Uterus (tissue), 4 donors: ENCODE results near the gene RPL36. TPM values are rescaled to one million over a fixed set of nuclear protein-coding genes. Genes with fewer than 3 reads are reported as not detected.

Source experiments
- DNase-seq, 2 donors: peaks; one replicate each; pipeline ENCODE4 v3.0.0-alpha.2; 2019 to 2020
- H3K27ac ChIP-seq, 2 donors: fragments of 200-600 bp; sonication (generic); 1 replicate in 1 of 2; 2 replicates in 1 of 2; pipeline ENCODE4 v1.5.1; 2016 to 2018
- H3K27me3 ChIP-seq, 2 donors: fragments of 200-600 bp; sonication (generic); one replicate each; pipeline ENCODE4 v1.5.1; 2018 to 2019; ENCODE audit warnings: control low read depth in 1 of 2
- H3K36me3 ChIP-seq, 2 donors: fragments of 200-600 bp; sonication (generic); one replicate each; pipeline ENCODE4 v1.5.1; 2019; ENCODE audit warnings: control low read depth in 1 of 2
- H3K4me1 ChIP-seq, 2 donors: fragments of 200-600 bp; sonication (generic); one replicate each; pipeline ENCODE4 v1.5.1; 2018 to 2019; ENCODE audit warnings: control low read depth in 1 of 2
- H3K4me3 ChIP-seq, 2 donors: fragments of 200-600 bp; sonication (generic); 1 replicate in 1 of 2; 2 replicates in 1 of 2; pipeline ENCODE4 v1.5.1; 2018 to 2019; ENCODE audit warnings: mild to moderate bottlenecking in 1 of 2
- H3K9me3 ChIP-seq, 2 donors: fragments of 200-600 bp; sonication (generic); one replicate each; pipeline ENCODE4 v1.5.1; 2019; ENCODE audit warnings: control low read depth in 1 of 2
- POLR2A ChIP-seq, 2 donors: fragments of 450-650 bp; IDR thresholded peaks; one replicate each; pipeline ENCODE4 v1.6.1; 2016; ENCODE audit warnings: antibody characterized with exemption in 2 of 2, mild to moderate bottlenecking in 1 of 2, moderate library complexity in 1 of 2
- intact Hi-C: fragments of 100-400 bp; cut with DNase I; formaldehyde crosslinking; loops from one replicate; pipeline ENCODE4 v1.15.1; 2023; ENCODE audit warnings: low total_unique reads
- total RNA-seq, 4 donors: library from RNA; depleted of rRNA in 3 of 4; stranded (reverse); fragments of >200 nt in 3 of 4; gene quantifications; one replicate each; pipeline versions ENCODE4 v1.1.0 to v1.2.4, GENCODE V29; 2014 to 2023
- TF ChIP-seq, protein P1 (sequence below), 4 experiments: fragments of 200-600 bp in 2 of 4; fragments of 450-650 bp in 2 of 4; sonication (generic) in 2 of 4; IDR thresholded peaks; one replicate each; pipeline ENCODE4 v1.5.1; 2016 to 2019; ENCODE audit warnings: antibody characterized with exemption in 4 of 4, mild to moderate bottlenecking in 2 of 4, moderate library complexity in 1 of 4
- donor health status: DM: yes; HTN: yes; CAD: no.

Gene RPL36
- total RNA-seq, 4 donors from 2014 or later = 269 to 1,645 (median 565) TPM

GRCh38 chr19:5703819-5704818 is 14.0 kb downstream of the RPL36 start:
- Histone ChIP-seq H3K4me1 (no peaks in the 10 kb centered on the region), H3K27ac (no peak overlapping the region), H3K27me3 (no peaks in the 10 kb centered on the region), H3K9me3 (no peaks in the 10 kb centered on the region), H3K4me3 (no peak overlapping the region), H3K36me3 (no peaks in the 10 kb centered on the region)
- TF ChIP-seq POLR2A (IDR thresholded peaks at IDR 0.05) = no peak
- TF ChIP-seq, protein P1, sequence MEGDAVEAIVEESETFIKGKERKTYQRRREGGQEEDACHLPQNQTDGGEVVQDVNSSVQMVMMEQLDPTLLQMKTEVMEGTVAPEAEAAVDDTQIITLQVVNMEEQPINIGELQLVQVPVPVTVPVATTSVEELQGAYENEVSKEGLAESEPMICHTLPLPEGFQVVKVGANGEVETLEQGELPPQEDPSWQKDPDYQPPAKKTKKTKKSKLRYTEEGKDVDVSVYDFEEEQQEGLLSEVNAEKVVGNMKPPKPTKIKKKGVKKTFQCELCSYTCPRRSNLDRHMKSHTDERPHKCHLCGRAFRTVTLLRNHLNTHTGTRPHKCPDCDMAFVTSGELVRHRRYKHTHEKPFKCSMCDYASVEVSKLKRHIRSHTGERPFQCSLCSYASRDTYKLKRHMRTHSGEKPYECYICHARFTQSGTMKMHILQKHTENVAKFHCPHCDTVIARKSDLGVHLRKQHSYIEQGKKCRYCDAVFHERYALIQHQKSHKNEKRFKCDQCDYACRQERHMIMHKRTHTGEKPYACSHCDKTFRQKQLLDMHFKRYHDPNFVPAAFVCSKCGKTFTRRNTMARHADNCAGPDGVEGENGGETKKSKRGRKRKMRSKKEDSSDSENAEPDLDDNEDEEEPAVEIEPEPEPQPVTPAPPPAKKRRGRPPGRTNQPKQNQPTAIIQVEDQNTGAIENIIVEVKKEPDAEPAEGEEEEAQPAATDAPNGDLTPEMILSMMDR (IDR thresholded peaks at IDR 0.05) = no peak
- intact Hi-C loops = no loop called here
- DNase-seq = no peak

- H3K4me3 ChIP-seq = no peak overlapping the region
- H3K27me3 ChIP-seq = no peaks in the 10 kb centered on the region
- TF ChIP-seq, protein P1 (IDR thresholded peaks at IDR 0.05) = no peak
- no peak for TF ChIP-seq POLR2A (IDR thresholded peaks at IDR 0.05)
- intact Hi-C loops = no loop called here
- DNase-seq = no peak
- no peak overlapping the region for H3K27ac ChIP-seq
- no peaks in the 10 kb centered on the region for H3K4me1 ChIP-seq
- H3K36me3 ChIP-seq = no peaks in the 10 kb centered on the region
- no peaks in the 10 kb centered on the region for H3K9me3 ChIP-seq
Observed at GRCh38 chr19:5705552-5705951, 15.5 kb downstream of the RPL36 start.

- H3K4me1 ChIP-seq = no peaks in the 10 kb centered on the region
- intact Hi-C loops = no loop called here
- H3K36me3 ChIP-seq = no peaks in the 10 kb centered on the region
Observed at GRCh38 chr19:5706876-5707573, 16.9 kb downstream of the RPL36 start.

GRCh38 chr19:5707576-5708575 is 17.8 kb downstream of the RPL36 start:
- H3K9me3 ChIP-seq = no peaks in the 10 kb centered on the region
- no peaks in the 10 kb centered on the region for H3K27me3 ChIP-seq
- DNase-seq = no peak
- H3K36me3 ChIP-seq = no peaks in the 10 kb centered on the region
- TF ChIP-seq, protein P1 (IDR thresholded peaks at IDR 0.05) = no peak
- TF ChIP-seq POLR2A (IDR thresholded peaks at IDR 0.05) = no peak
- intact Hi-C loops = no loop called here
- no peak overlapping the region for H3K4me3 ChIP-seq
- no peak overlapping the region for H3K27ac ChIP-seq
- no peaks in the 10 kb centered on the region for H3K4me1 ChIP-seq

More at GRCh38 chr19:5706876-5707573, 16.9 kb downstream of the RPL36 start:
- DNase-seq = no peak
- Histone ChIP-seq H3K27me3 (no peaks in the 10 kb centered on the region), H3K9me3 (no peaks in the 10 kb centered on the region), H3K4me3 (no peak overlapping the region), H3K27ac (no peak overlapping the region)
- TF ChIP-seq, protein P1 (IDR thresholded peaks at IDR 0.05) = no peak
- TF ChIP-seq POLR2A (IDR thresholded peaks at IDR 0.05) = no peak
